Measurements from ENCODE around the gene ATP11A.

ATP11A gene

GRCh38 chr13:112651311-112651710 lies 38.5 kb upstream of the ATP11A start:
- TF ChIP-seq CTCF (conservative IDR thresholded peaks at IDR 0.05; ENCODE audit: low read depth, low read length): no peak
- Histone ChIP-seq H3K9ac (no peak overlapping the region), H2AFZ (ENCODE audit: low read depth) (no peak overlapping the region), H4K20me1 (ENCODE audit: insufficient read depth) (no peaks in the 10 kb centered on the region), H3K4me2 (no peak overlapping the region), H3K4me3 (IDR thresholded peaks at IDR 0.05; ENCODE audit: insufficient read depth, low read depth, low read length) (no peak overlapping the region), H3K36me3 (ENCODE audit: insufficient read depth) (no peaks in the 10 kb centered on the region), H3K4me1 (ENCODE audit: low read depth, poor library complexity, severe bottlenecking) (no peaks in the 10 kb centered on the region), H3K27me3 (ENCODE audit: insufficient read depth, low read depth) (no peaks in the 10 kb centered on the region), H3K79me2 (ENCODE audit: insufficient read depth, low read depth) (no peaks in the 10 kb centered on the region), H3K27ac (no peak overlapping the region)

GRCh38 chr13:112651750-112652511 lies 37.9 kb upstream of the ATP11A start:
- no peak for TF ChIP-seq CTCF (conservative IDR thresholded peaks at IDR 0.05; ENCODE audit: low read depth, low read length)
- Histone ChIP-seq H3K27ac (no peak overlapping the region), H3K4me1 (ENCODE audit: low read depth, poor library complexity, severe bottlenecking) (no peaks in the 10 kb centered on the region), H2AFZ (ENCODE audit: low read depth) (no peak overlapping the region), H3K9ac (no peak overlapping the region), H3K79me2 (ENCODE audit: insufficient read depth, low read depth) (no peaks in the 10 kb centered on the region), H3K27me3 (ENCODE audit: insufficient read depth, low read depth) (no peaks in the 10 kb centered on the region), H4K20me1 (ENCODE audit: insufficient read depth) (no peaks in the 10 kb centered on the region), H3K4me3 (IDR thresholded peaks at IDR 0.05; ENCODE audit: insufficient read depth, low read depth, low read length) (no peak overlapping the region), H3K36me3 (ENCODE audit: insufficient read depth) (no peaks in the 10 kb centered on the region), H3K4me2 (no peak overlapping the region)

GRCh38 chr13:112652512-112653070 lies 37.2 kb upstream of the ATP11A start:
- H3K79me2 ChIP-seq (ENCODE audit: insufficient read depth, low read depth): no peaks in the 10 kb centered on the region
- H3K4me3 ChIP-seq (IDR thresholded peaks at IDR 0.05; ENCODE audit: insufficient read depth, low read depth, low read length): no peak overlapping the region
- H3K4me1 ChIP-seq (ENCODE audit: low read depth, poor library complexity, severe bottlenecking): no peaks in the 10 kb centered on the region
- no peak for TF ChIP-seq CTCF (conservative IDR thresholded peaks at IDR 0.05; ENCODE audit: low read depth, low read length)
- H3K36me3 ChIP-seq (ENCODE audit: insufficient read depth): no peaks in the 10 kb centered on the region
- H3K4me2 ChIP-seq: no peak overlapping the region
- H4K20me1 ChIP-seq (ENCODE audit: insufficient read depth): no peaks in the 10 kb centered on the region
- H3K9ac ChIP-seq: no peak overlapping the region
- H3K27ac ChIP-seq: no peak overlapping the region
- no peak overlapping the region for H2AFZ ChIP-seq (ENCODE audit: low read depth)
- no peaks in the 10 kb centered on the region for H3K27me3 ChIP-seq (ENCODE audit: insufficient read depth, low read depth)

- Histone ChIP-seq H3K4me3 (IDR thresholded peaks at IDR 0.05; ENCODE audit: insufficient read depth, low read depth, low read length) (no peak overlapping the region), H3K4me1 (ENCODE audit: low read depth, poor library complexity, severe bottlenecking) (no peaks in the 10 kb centered on the region), H3K9ac (no peak overlapping the region), H3K79me2 (ENCODE audit: insufficient read depth, low read depth) (no peaks in the 10 kb centered on the region), H4K20me1 (ENCODE audit: insufficient read depth) (no peaks in the 10 kb centered on the region), H2AFZ (ENCODE audit: low read depth) (no peak overlapping the region), H3K27ac (no peak overlapping the region), H3K27me3 (ENCODE audit: insufficient read depth, low read depth) (no peaks in the 10 kb centered on the region), H3K4me2 (no peak overlapping the region), H3K36me3 (ENCODE audit: insufficient read depth) (no peaks in the 10 kb centered on the region)
- TF ChIP-seq CTCF (conservative IDR thresholded peaks at IDR 0.05; ENCODE audit: low read depth, low read length): no peak
Observed at GRCh38 chr13:112653071-112653470, 36.8 kb upstream of the ATP11A start.
